Kidney (tissue), 14 donors: Measurements from ENCODE around the gene CHL1. TPM values are rescaled to one million over a fixed set of nuclear protein-coding genes. Genes with fewer than 3 reads are reported as not detected.

Source experiments
- DNase-seq, 5 donors: peaks; one replicate each; pipeline ENCODE4 v3.0.0-alpha.2; 2013 to 2020
- FAIRE-seq: peaks from 2 replicates; lab custom pipeline; 2012; peaks lifted over from hg19 to GRCh38; lab: Jason Lieb, UNC
- H3K27ac ChIP-seq, 2 donors: one replicate each; pipeline ENCODE4 v1.7.0; 2013; ENCODE audit warnings: low read depth in 2 of 2, low read length in 2 of 2, inconsistent platforms in 1 of 2
- H3K27me3 ChIP-seq: one replicate; pipeline ENCODE4 v1.7.1; 2013; ENCODE audit warnings: low read length, inconsistent platforms; ENCODE audit not compliant: control insufficient read depth, insufficient read depth
- H3K36me3 ChIP-seq, 3 donors: one replicate each; pipeline versions ENCODE4 v1.7.0 to v1.7.1; 2013; ENCODE audit warnings: low read length in 3 of 3, control low read depth in 1 of 3, inconsistent platforms in 1 of 3; ENCODE audit not compliant: insufficient read depth in 3 of 3, control insufficient read depth in 2 of 3
- H3K4me1 ChIP-seq, 3 donors: one replicate each; pipeline versions ENCODE4 v1.7.0 to v1.7.1; 2013; ENCODE audit warnings: low read length in 3 of 3, inconsistent platforms in 1 of 3, low read depth in 1 of 3; ENCODE audit not compliant: control insufficient read depth in 2 of 3, insufficient read depth in 2 of 3
- H3K4me3 ChIP-seq, 3 donors: one replicate each; pipeline versions ENCODE4 v1.7.0 to v1.8.1; 2013; ENCODE audit warnings: low read length in 3 of 3, control low read depth in 1 of 3, inconsistent platforms in 1 of 3
- H3K9ac ChIP-seq, 3 donors: one replicate each; pipeline versions ENCODE4 v1.7.0 to v1.7.1; 2013; ENCODE audit warnings: low read length in 3 of 3, control low read depth in 1 of 3, inconsistent platforms in 1 of 3
- H3K9me3 ChIP-seq, 3 donors: one replicate each; pipeline versions ENCODE4 v1.7.0 to v1.7.1; 2013; ENCODE audit warnings: low read length in 3 of 3, control low read depth in 1 of 3, inconsistent platforms in 1 of 3; ENCODE audit not compliant: control insufficient read depth in 2 of 3, insufficient read depth in 1 of 3
- CTCF ChIP-seq: IDR thresholded peaks from 3 replicates; pipeline ENCODE4 v1.5.1; 2012; ENCODE audit warnings: mild to moderate bottlenecking, moderate library complexity, borderline replicate concordance; ENCODE audit not compliant: insufficient read depth; ENCODE audit errors: extremely low read depth
- intact Hi-C: fragments of 100-400 bp; cut with DNase I; formaldehyde crosslinking; loops from one replicate; pipeline ENCODE4 v1.11.1; 2022
- polyA plus RNA-seq: library from polyadenylated mRNA; stranded (reverse); fragments of 350-450 nt; fragmentation: Illumina TruSeq; extraction: RNeasy Lipid Tissue Mini Kit (QIAGEN cat#74804); gene quantifications from one replicate; pipeline ENCODE4 v1.2.3, GENCODE V29; 2014; ENCODE audit warnings: low read depth, low replicate concordance; ENCODE audit not compliant: insufficient read depth
- total RNA-seq: library from RNA; stranded (reverse); fragmentation: NEBNext Ultra II Directional; extraction: Animal tissue kit (Norgen Biotek cat#: 25700); gene quantifications from one replicate; pipeline ENCODE4 v1.2.1, GENCODE V29; 2021
- donor health status: control.
- donor health status: control.
- donor health status: control.
- donor health status: control.
- donor health status: control.
- donor health status: DM: yes; HTN: yes; CAD: no.
- donor health status: Normal renal cell carcinoma (clear cell type).

Gene CHL1
- total and polyA plus RNA-seq, 2 donors from 2014 or later = 10.6 to 109 TPM

DNA sequence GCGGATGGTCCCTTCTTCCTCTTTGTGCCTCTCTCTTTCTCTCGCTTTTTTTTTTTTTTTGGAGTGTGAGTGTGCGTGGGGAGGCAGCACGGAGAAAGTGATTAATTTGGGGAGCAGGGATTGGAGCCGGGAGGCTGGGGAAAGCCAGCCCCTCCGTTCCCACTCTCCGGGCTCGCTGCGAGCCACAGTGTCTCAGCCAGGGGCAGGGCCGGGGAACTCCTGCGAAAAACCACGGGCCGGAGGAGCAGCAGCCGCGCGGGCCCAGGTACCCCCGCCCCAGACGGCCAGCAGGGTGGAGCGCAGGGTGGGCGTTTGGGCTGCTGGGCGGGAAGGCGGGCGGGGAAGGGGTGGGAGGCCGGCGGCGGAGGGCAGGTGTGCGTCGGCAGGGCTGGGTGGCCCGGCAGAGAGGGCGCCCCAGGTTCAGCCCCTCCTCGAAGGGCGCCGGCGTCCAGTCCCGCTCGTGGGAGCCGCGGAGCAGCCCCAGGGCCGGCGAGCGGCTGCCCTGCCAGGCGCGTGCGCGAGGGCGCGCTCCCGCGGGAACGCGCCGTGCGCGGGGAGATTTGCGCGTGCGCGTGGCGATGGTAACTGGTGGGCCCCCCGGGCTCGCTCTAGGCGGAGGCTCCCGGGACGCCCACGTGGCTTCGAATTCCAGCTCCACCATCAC, 1.4 kb downstream of the CHL1 start:
- DNase-seq (peak; percentile 21 to 75 (median 37)), FAIRE-seq (no peak)
- Histone ChIP-seq H3K27me3 (peaks cover 16% of the 10 kb centered on the region), H3K4me3 (peak overlapping the region; percentile 20 to 71 (median 54)), H3K9me3 (no peaks in the 10 kb centered on the region), H3K9ac (peak overlapping the region in 1 of 3 donors; percentile 57), H3K27ac (no peak overlapping the region), H3K4me1 (no peaks in the 10 kb centered on the region), H3K36me3 (no peaks in the 10 kb centered on the region)
- TF ChIP-seq CTCF = no peak
- intact Hi-C loops = no loop called here

GRCh38 chr3:199835-200234, 3.3 kb downstream of the CHL1 start:
- no peak overlapping the region for H3K4me3 ChIP-seq
- TF ChIP-seq CTCF = no peak
- H3K27me3 ChIP-seq = peaks cover 13% of the 10 kb centered on the region
- FAIRE-seq = no peak
- no peak for DNase-seq
- no peak overlapping the region for H3K9ac ChIP-seq
- H3K36me3 ChIP-seq = no peaks in the 10 kb centered on the region
- intact Hi-C loops = no loop called here
- no peaks in the 10 kb centered on the region for H3K4me1 ChIP-seq
- no peak overlapping the region for H3K27ac ChIP-seq
- H3K9me3 ChIP-seq = no peaks in the 10 kb centered on the region

DNA sequence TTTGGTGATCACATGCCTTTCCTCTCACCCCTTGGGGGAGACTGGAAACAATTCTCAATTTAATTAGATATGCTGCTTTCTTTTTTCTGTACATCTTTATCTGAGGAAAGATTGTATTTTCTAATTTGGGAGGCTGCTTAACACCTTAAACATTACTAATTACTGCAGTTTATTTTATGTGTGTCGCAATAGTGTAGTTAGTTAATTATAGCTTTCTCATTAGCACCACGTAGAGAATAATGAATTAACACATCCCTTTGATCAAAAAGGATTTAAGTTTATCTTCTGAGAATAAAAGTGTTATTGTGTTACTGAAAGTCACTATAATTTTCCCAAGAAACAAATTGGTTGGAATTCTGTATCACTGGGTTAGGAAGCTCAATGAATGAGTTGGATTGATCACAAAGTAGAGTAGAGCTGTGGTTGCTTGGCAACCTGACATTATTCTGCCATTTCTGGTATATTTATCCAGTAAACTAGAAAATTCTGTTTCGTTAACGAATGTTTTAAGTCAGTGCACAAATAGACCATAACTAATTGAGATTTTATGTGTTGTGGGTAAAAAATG, 4.3 kb downstream of the CHL1 start:
- no peaks in the 10 kb centered on the region for H3K36me3 ChIP-seq
- DNase-seq = no peak
- no peak for FAIRE-seq
- no peak for TF ChIP-seq CTCF
- no peaks in the 10 kb centered on the region for H3K9me3 ChIP-seq
- H3K27ac ChIP-seq = no peak overlapping the region
- H3K27me3 ChIP-seq = peaks cover 9% of the 10 kb centered on the region
- H3K4me3 ChIP-seq = no peak overlapping the region
- H3K9ac ChIP-seq = no peak overlapping the region
- intact Hi-C loops = no loop called here
- H3K4me1 ChIP-seq = no peaks in the 10 kb centered on the region
